Thoracic aorta endothelial cell (primary cell): ENCODE measurements around the gene NR2F1-AS1. TPM values are rescaled to one million over a fixed set of nuclear protein-coding genes. Genes with fewer than 3 reads are reported as not detected.

Experiments used
- total RNA-seq: library from RNA; depleted of rRNA; stranded (reverse); fragments of >200 nt; gene quantifications from 2 replicates; pipeline ENCODE4 v1.2.3, GENCODE V29; 2012

The NR2F1-AS1 gene
- 19.1 and 21.5 TPM in 2 replicates for total RNA-seq

GRCh38 chr5:93580927-93581445 lies at the start of gene NR2F1-AS1:
Gene NR2F1-AS1, minus strand, starts transcription at chr5:93581219.

GRCh38 chr5:93582677-93583438 lies 1.8 kb upstream of the NR2F1-AS1 start, which contains the start of gene NR2F1:
Gene NR2F1, plus strand, starts transcription at chr5:93583222. Its CDS starts 1,802 bp downstream, at chr5:93585024.

Other genes with a start within 250 kb of the NR2F1-AS1 start
- gene NR2F1, start 2.0 kb upstream of the NR2F1-AS1 start, total RNA-seq, result 35.6 and 39.2 TPM in 2 replicates
- gene POU5F2, start 160.4 kb upstream of the NR2F1-AS1 start, total RNA-seq, result 3.2 and 3.9 TPM in 2 replicates